Adrenal gland (tissue), 12 donors: ENCODE data around the gene TNKS2. TPM values are rescaled to one million over a fixed set of nuclear protein-coding genes. Genes with fewer than 3 reads are reported as not detected.
A peak's percentile ranks its signal among the peaks of the same experiment; 100 is the strongest.

Experiments
- DNase-seq, 7 donors: peaks; one replicate each; pipeline ENCODE4 v3.0.0-alpha.2; 2019 to 2020
- H3K27ac ChIP-seq, 5 donors: fragments of 200-600 bp; sonication (generic) in 4 of 5; 1 replicate in 3 of 5; 2 replicates in 2 of 5; pipeline versions ENCODE4 v1.5.1 to v1.8.0; 2016 to 2020; ENCODE audit warnings: mild to moderate bottlenecking in 1 of 5
- H3K27me3 ChIP-seq: fragments of 200-600 bp; 2 replicates; pipeline ENCODE4 v1.8.0; 2021
- H3K36me3 ChIP-seq, 2 donors: fragments of 200-600 bp; replicated peaks in 1 of 2; 1 replicate in 1 of 2; 2 replicates in 1 of 2; pipeline versions ENCODE4 v1.5.1 to v1.8.0; 2018 to 2022
- H3K4me1 ChIP-seq, 2 donors: fragments of 200-600 bp; replicated peaks in 1 of 2; 1 replicate in 1 of 2; 2 replicates in 1 of 2; pipeline versions ENCODE4 v1.5.1 to v1.8.0; 2018 to 2021
- H3K4me3 ChIP-seq, 4 donors: fragments of 200-600 bp; sonication (generic) in 3 of 4; one replicate each; pipeline ENCODE4 v1.5.1; 2016 to 2018
- H3K9me3 ChIP-seq, 3 donors: fragments of 200-600 bp; sonication (generic) in 1 of 3; replicated peaks in 1 of 3; 1 replicate in 2 of 3; 2 replicates in 1 of 3; pipeline versions ENCODE4 v1.5.1 to v1.8.0; 2016 to 2021
- CTCF ChIP-seq, 6 experiments: fragments of 450-650 bp in 4 of 6; fragments of 200-600 bp in 2 of 6; sonication (generic) in 1 of 6; IDR thresholded peaks; 1 replicate in 5 of 6; 2 replicates in 1 of 6; pipeline versions ENCODE4 v1.5.1 to v1.8.0; 2016 to 2021; ENCODE audit warnings: antibody characterized with exemption in 6 of 6, mild to moderate bottlenecking in 2 of 6, moderate library complexity in 1 of 6
- POLR2A ChIP-seq, 2 donors: fragments of 450-650 bp; IDR thresholded peaks; one replicate each; pipeline ENCODE4 v1.6.1; 2017; ENCODE audit warnings: antibody characterized with exemption in 2 of 2, mild to moderate bottlenecking in 2 of 2, moderate library complexity in 1 of 2
- WGBS, 4 donors: extraction: QIAGEN DNeasy Blood & Tissue Kit in 2 of 4; methylation state at CpG; one replicate each; pipeline versions ENCODE4 v1.1.5 to v1.1.7; 2013 to 2017; 5-methylcytosine and 5-hydroxymethylcytosine counted together
- intact Hi-C, 2 donors: fragments of 100-400 bp; cut with DNase I; formaldehyde crosslinking; loops; one replicate each; pipeline versions ENCODE4 v1.14.1 to v1.15.0; 2022 to 2023
- polyA plus RNA-seq, 3 donors: library from polyadenylated mRNA; stranded (reverse); fragments of 200-250 nt in 2 of 3; fragments of 350-450 nt in 1 of 3; fragmentation: Illumina TruSeq in 1 of 3; extraction: RNeasy Lipid Tissue Mini Kit (QIAGEN cat#74804) in 1 of 3; gene quantifications; one replicate each; pipeline ENCODE4 v1.2.3, GENCODE V29; 2013 to 2014
- total RNA-seq, 9 donors: library from RNA; depleted of rRNA in 4 of 9; stranded (reverse); fragments of >200 nt in 4 of 9; fragments of 120-200 nt in 1 of 9; fragmentation: NEBNext Ultra II Directional in 1 of 9; extraction: Animal tissue kit (Norgen Biotek cat#: 25700) in 1 of 9; gene quantifications; one replicate each; pipeline versions ENCODE4 v1.1.0 to v1.2.4, GENCODE V29; 2013 to 2023
- donor health status: healthy with polysubstance abuse.
- donor health status: Bipolar disorder and iron deficiency.
- donor health status: DM: yes; HTN: yes; CAD: no.
- donor health status: DM: no; HTN: no; CAD: no.
- donor health status: DM: no; HTN: no; CAD: no.
- donor health status: DM: yes; HTN: yes; CAD: no.

The TNKS2 gene
- total and polyA plus RNA-seq, 12 donors = 7.9 to 53.3 (median 33.2) TPM

DNA sequence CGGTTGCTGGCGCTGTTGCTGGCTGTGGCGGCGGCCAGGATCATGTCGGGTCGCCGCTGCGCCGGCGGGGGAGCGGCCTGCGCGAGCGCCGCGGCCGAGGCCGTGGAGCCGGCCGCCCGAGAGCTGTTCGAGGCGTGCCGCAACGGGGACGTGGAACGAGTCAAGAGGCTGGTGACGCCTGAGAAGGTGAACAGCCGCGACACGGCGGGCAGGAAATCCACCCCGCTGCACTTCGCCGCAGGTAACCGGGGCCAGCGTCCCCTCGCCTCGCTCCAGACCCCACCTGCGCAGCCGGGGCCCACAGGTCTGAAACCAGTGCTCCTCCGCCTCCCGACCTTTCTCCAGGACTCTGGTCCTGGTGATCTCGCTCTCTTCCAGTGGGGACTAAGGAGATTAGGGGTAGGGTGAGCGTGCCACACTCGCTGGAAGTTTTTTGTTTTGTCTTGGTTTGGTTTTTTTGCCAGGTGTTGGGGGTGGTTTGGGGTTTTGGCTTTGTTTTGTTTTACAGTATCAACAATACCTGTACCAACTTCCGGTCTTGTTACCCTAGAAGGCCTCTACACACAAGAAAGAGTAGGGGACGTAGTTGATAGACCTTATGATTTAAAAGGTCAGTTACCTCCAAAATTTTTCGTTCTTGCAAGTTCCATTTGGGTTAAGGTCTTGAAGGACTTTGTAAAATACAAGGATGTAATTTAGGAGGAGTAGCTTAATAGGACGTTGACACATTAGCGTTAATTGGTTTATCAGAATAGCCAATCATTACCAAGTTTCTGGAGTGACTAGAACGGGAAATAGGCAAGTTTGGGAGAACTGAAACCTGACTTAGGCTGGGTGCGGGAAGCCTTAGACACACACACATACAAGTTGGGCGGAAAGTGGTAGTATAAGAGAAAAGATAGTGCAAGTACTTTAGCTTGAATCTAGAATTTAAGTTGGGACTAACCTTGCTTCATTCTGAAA lies 704 bp downstream of the TNKS2 start:
- Histone ChIP-seq H3K4me1 (peaks cover 11 to 37% of the 10 kb centered on the region in 2 donors), H3K36me3 (no peaks in the 10 kb centered on the region), H3K9me3 (no peaks in the 10 kb centered on the region), H3K4me3 (peak overlapping the region; percentile 57 to 87 (median 83)), H3K27me3 (no peaks in the 10 kb centered on the region), H3K27ac (peak overlapping the region; percentile 86 to 97 (median 97))
- WGBS, 4 donors = 0 to 2% (median 1%) methylated on average over 10 to 54 of the region's 54 CpGs
- TF ChIP-seq CTCF (IDR thresholded peaks at IDR 0.05) (no peak), POLR2A (IDR thresholded peaks at IDR 0.05) (peak in 1 of 2 donors; percentile 10)
- intact Hi-C loops = no loop called here
- peak; percentile 15 to 59 (median 41) for DNase-seq

GRCh38 chr10:91799612-91799975 lies 1.4 kb downstream of the TNKS2 start:
- TF ChIP-seq CTCF (IDR thresholded peaks at IDR 0.05) (no peak), POLR2A (IDR thresholded peaks at IDR 0.05) (no peak)

GRCh38 chr10:91800182-91800581 lies 2.0 kb downstream of the TNKS2 start:
- Histone ChIP-seq H3K27ac (no peak overlapping the region), H3K4me3 (peak overlapping the region in 1 of 4 donors; percentile 87), H3K36me3 (no peaks in the 10 kb centered on the region), H3K9me3 (no peaks in the 10 kb centered on the region), H3K27me3 (no peaks in the 10 kb centered on the region), H3K4me1 (peaks cover 11 to 45% of the 10 kb centered on the region in 2 donors)
- no peak for DNase-seq
- no peak for TF ChIP-seq POLR2A (IDR thresholded peaks at IDR 0.05)
- TF ChIP-seq CTCF (IDR thresholded peaks at IDR 0.05) = no peak
- 40 to 63% (median 50%) methylated on average over 5 of the region's 5 CpGs for whole genome bisulfite sequencing, 4 donors
- intact Hi-C loops = no loop called here

More at GRCh38 chr10:91799612-91799975, 1.4 kb downstream of the TNKS2 start:
- no peaks in the 10 kb centered on the region for H3K27me3 ChIP-seq
- peaks cover 11 to 42% of the 10 kb centered on the region in 2 donors for H3K4me1 ChIP-seq
- H3K27ac ChIP-seq = peak overlapping the region in 3 of 5 donors; percentile 96 to 97 (median 97)
- no peak for DNase-seq
- H3K9me3 ChIP-seq = no peaks in the 10 kb centered on the region
- peak overlapping the region in 2 of 4 donors; percentile 57 to 87 for H3K4me3 ChIP-seq
- 17 to 21% (median 19%) methylated on average over 4 of the region's 4 CpGs for WGBS, 4 donors
- intact Hi-C loops = no loop called here
- H3K36me3 ChIP-seq = no peaks in the 10 kb centered on the region

GRCh38 chr10:91800756-91801155 lies 2.5 kb downstream of the TNKS2 start:
- Histone ChIP-seq H3K9me3 (no peaks in the 10 kb centered on the region), H3K27ac (no peak overlapping the region), H3K4me1 (peaks cover 11 to 51% of the 10 kb centered on the region in 2 donors), H3K4me3 (peak overlapping the region in 1 of 4 donors; percentile 87), H3K27me3 (no peaks in the 10 kb centered on the region), H3K36me3 (no peaks in the 10 kb centered on the region)
- intact Hi-C loops = no loop called here
- 69 to 87% (median 78%) methylated on average over 1 of the region's 1 CpG for WGBS, 4 donors
- no peak for DNase-seq
- TF ChIP-seq POLR2A (IDR thresholded peaks at IDR 0.05) (no peak), CTCF (IDR thresholded peaks at IDR 0.05) (no peak)
